Astrocyte of the cerebellum (primary cell): ENCODE data around the gene DVL1.

Source experiments
- DNase-seq: peaks from one replicate; pipeline ENCODE4 v3.0.0-alpha.2; 2011; ENCODE audit warnings: low read depth
- H3K4me3 ChIP-seq: 2 replicates; pipeline ENCODE4 v1.5.1; 2011; ENCODE audit warnings: mild to moderate bottlenecking, low read depth, low read length, moderate library complexity
- CTCF ChIP-seq: IDR thresholded peaks from 2 replicates; pipeline ENCODE4 v1.5.1; 2012; ENCODE audit warnings: low read length, low read depth, moderate library complexity, mild to moderate bottlenecking; ENCODE audit errors: missing control alignments
- in situ Hi-C: cut with HindIII; loops from 2 replicates; pipeline ENCODE4 v1.10.0; 2017; ENCODE audit warnings: low sequenced_read_pairs

DVL1 gene

DNA sequence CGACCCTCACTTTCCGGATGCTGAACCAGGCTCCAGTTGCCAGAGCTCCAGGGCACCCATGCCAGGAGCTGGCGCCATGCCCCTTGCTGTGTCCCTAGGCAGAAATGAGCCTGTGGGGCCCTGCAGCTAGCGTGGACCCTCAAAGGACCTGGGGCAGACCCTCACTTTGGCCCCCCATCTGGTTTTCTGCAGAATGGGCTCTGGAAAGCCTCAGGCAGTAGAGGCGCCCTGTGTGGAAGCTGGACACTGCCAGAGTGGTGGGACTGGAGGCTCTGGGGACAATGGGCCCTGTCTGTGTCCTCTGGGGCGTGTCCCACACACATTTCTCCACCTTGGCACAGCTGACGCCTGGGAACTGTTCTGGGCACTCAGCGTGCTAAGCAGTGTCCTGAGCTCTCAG, 32.1 kb upstream of the DVL1 start:
- in situ Hi-C loops, result no loop called here
- no peak overlapping the region for H3K4me3 ChIP-seq
- no peak for DNase-seq
- TF ChIP-seq CTCF, result no peak

DNA sequence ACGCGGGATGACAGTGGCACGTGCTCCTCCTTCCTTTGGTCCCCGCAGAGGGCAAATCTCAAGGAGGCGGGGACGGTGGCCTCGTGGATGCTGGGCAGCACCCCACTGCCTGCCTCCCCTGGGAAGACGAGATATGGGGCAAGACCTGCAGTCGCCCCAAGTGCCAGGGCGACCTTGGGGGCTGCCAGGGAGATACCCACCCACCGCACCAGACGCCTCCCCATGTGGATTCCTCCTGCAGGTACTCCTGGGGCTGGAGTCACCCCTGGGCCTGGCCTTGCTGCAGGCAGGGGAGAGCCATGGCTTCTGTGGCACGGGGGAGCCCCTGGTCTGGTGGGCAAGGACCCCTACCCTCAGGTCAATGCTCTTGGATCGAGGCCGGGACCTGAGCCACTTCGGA, 31.6 kb upstream of the DVL1 start:
- in situ Hi-C loops, result no loop called here
- DNase-seq, result no peak
- no peak for TF ChIP-seq CTCF
- H3K4me3 ChIP-seq, result no peak overlapping the region

DNA sequence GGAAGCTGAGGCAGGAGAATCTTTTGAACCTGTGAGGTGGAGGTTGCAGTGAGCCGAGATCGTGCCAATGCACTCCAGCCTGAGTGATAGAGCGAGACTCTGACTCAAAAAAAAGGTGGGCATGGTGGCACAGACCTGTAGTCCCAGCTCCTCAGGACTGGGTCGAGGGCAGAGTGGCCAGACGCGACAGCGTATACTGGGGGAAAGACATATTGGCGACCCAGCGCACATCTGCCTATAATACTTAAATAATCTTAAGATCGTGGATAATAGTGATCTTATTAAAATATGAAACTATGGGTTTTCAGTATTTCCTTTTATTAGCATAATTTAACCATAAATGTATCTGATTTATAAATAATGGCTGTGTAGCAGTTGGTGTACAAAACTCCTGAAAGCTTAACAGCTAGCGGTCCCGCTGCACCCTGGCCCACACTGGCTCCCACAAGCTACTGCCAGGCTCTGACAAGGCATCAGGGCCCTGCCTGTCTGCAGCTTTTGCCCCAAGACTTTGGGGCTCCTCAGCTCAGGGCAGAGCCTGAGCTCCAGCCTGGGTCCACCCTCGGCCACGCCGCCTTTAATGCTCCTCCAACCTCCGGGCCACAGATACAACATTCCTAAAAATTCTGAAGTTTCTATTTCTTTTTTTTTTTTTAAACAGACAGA, 28.5 kb upstream of the DVL1 start:
- no peak overlapping the region for H3K4me3 ChIP-seq
- no peak for DNase-seq
- in situ Hi-C loops, result no loop called here
- TF ChIP-seq CTCF, result no peak

- in situ Hi-C loops, result no loop called here
- no peak for DNase-seq
- TF ChIP-seq CTCF, result no peak
- no peak overlapping the region for H3K4me3 ChIP-seq
Observed at GRCh38 chr1:1376551-1377226, 27.5 kb upstream of the DVL1 start.

GRCh38 chr1:1374929-1375662, 25.9 kb upstream of the DVL1 start, which contains the start of gene AURKAIP1:
TSS of gene AURKAIP1 (minus strand) at chr1:1375207. CDS start at chr1:1374756, 451 bp downstream.
- peak; percentile 25 for TF ChIP-seq CTCF
- peak; percentile 100 for DNase-seq
- in situ Hi-C loops, result loop anchor here (5.0 kb wide), 1 partner anchor 117 kb away; no protein-coding TSS in a partner anchor
- peak within 1 kb of the TSS; percentile 88 for H3K4me3 ChIP-seq

DNA sequence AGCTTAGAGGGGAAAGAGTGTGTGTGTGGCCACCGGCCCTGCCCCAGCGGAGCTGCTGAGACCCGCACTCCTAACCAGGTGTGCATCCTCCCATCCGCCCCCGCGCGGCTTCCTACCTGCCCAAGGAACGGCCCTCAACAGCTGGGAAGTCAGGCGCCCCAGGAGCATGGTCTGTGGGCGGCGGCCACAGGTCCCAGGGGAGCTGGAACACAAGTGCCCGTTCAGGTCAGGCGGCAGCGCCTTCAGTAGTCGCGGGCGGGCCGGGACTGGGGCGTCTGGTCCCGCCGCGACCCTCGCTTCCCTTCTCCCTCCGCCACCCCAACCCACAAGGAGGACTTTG, 25.3 kb upstream of the DVL1 start:
- in situ Hi-C loops, result loop anchor here (5.0 kb wide), 1 partner anchor 118 kb away; no protein-coding TSS in a partner anchor
- H3K4me3 ChIP-seq, result peak overlapping the region; percentile 88
- TF ChIP-seq CTCF, result no peak
- DNase-seq, result no peak
